Activated CD8-positive, alpha-beta T cell treated with anti-CD3 and anti-CD28 coated beads, Interleukin-2, amount 10 ng/mL, durations not matched to agents 7 days and 5 days (primary cell): Measurements from ENCODE around the gene ALK. TPM values are rescaled to one million over a fixed set of nuclear protein-coding genes. Genes with fewer than 3 reads are reported as not detected.
"Not testable (repeated sequence)": the region's sequence is repeated elsewhere in the genome, so short reads cannot be mapped to it uniquely, and the experiment has no call there.

Source experiments
- ATAC-seq: fragments of 150-1000 bp; cut with Tn5 transposase; one replicate; pipeline ENCODE4 v1.10.0; 2021; ENCODE audit warnings: moderate library complexity
- CTCF ChIA-PET: fragments of 350-600 bp; sonication (Branson Sonifier 250); formaldehyde crosslinking; loops from one replicate; lab custom pipeline; 2021; ENCODE audit warnings: antibody characterized with exemption; lab: Charles Lee
- POLR2A ChIA-PET: fragments of 350-600 bp; sonication (Branson Sonifier 250); formaldehyde crosslinking; loops from one replicate; lab custom pipeline; 2021; ENCODE audit warnings: antibody characterized with exemption; lab: Charles Lee
- DNase-seq: peaks from one replicate; pipeline ENCODE4 v3.0.0-alpha.2; 2020
- H3K27ac Mint-ChIP-seq: one replicate; pipeline ENCODE4 v1.8.0; 2021; ENCODE audit warnings: mild to moderate bottlenecking, mixed read lengths
- H3K27me3 Mint-ChIP-seq: one replicate; pipeline ENCODE4 v1.8.0; 2021; ENCODE audit warnings: low read depth, mixed read lengths
- H3K36me3 Mint-ChIP-seq: one replicate; pipeline ENCODE4 v1.8.0; 2021; ENCODE audit warnings: low read depth, mixed read lengths
- H3K4me1 Mint-ChIP-seq: one replicate; pipeline ENCODE4 v1.8.0; 2021; ENCODE audit warnings: low read depth, mixed read lengths
- H3K4me3 Mint-ChIP-seq: one replicate; pipeline ENCODE4 v1.8.0; 2021; ENCODE audit warnings: mild to moderate bottlenecking, mixed read lengths
- H3K9me3 Mint-ChIP-seq: one replicate; pipeline ENCODE4 v1.8.0; 2022; ENCODE audit warnings: mixed read lengths; ENCODE audit not compliant: insufficient read depth
- total RNA-seq, 2 experiments: library from RNA; stranded (reverse); gene quantifications; one replicate each; pipeline ENCODE4 v1.2.3, GENCODE V29; 2021

Gene ALK
- total RNA-seq, 2 experiments from 2014 or later: not detected

DNA sequence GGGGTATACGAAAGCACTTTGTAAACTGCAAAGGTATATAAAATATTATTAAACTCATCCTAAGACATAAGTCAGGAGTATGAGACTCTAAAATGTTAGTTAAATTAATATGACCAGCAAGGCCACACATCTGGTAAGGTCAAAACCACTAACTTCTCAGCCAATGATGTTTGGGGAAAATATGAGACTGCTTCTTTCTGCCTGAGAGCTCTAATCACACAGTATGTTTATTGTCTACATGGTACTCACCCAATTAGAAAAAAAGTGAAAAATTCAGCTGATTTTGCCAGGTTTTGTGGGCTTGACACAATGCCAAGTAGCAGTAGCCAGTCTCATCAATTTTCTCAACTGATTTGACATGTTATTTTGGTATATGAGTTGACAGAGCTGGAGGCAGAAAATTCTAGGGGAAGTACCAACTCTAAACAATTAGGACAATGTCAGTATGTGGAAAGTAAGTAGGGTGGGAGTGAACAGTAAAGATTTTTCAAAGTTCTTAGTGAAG, 87.3 kb downstream of the ALK start:
- ATAC-seq (no peak), DNase-seq (no peak)
- no peak overlapping the region for H3K4me3 Mint-ChIP-seq
- CTCF ChIA-PET: interaction anchor here (0.9 kb wide), 1 partner anchor 14 kb away, joined by 4 read pairs; no protein-coding TSS in a partner anchor
- peaks cover 4% of the 10 kb centered on the region for H3K27me3 Mint-ChIP-seq
- no peaks in the 10 kb centered on the region for H3K36me3 Mint-ChIP-seq
- H3K9me3 Mint-ChIP-seq: no peaks in the 10 kb centered on the region
- H3K27ac Mint-ChIP-seq: no peak overlapping the region
- POLR2A ChIA-PET: no interaction called here
- H3K4me1 Mint-ChIP-seq: no peaks in the 10 kb centered on the region

DNA sequence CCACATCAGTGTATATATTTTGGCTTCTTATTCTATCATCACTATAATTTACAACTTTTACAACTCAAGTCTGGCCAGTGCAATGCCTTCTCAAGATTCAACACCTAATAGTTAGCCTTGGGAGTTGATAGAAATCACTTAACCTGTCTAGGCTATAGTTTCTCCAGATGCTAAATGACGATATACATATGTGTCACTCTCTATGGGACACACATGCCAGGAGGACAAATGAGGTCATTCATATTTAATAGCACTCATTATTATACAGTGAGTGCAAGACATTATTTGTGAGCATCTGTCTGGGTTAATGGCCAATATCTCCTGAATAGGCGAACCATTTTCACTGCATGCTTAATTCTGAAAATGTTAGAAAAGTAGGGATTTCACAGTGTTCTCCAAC, 89.8 kb downstream of the ALK start:
- no peak for DNase-seq
- ChIA-PET POLR2A (no interaction called here), CTCF (no interaction called here)
- no peaks in the 10 kb centered on the region for H3K9me3 Mint-ChIP-seq
- H3K4me1 Mint-ChIP-seq: no peaks in the 10 kb centered on the region
- no peak for ATAC-seq
- no peaks in the 10 kb centered on the region for H3K36me3 Mint-ChIP-seq
- H3K27me3 Mint-ChIP-seq: peaks cover 4% of the 10 kb centered on the region
- no peak overlapping the region for H3K27ac Mint-ChIP-seq
- H3K4me3 Mint-ChIP-seq: no peak overlapping the region

DNA sequence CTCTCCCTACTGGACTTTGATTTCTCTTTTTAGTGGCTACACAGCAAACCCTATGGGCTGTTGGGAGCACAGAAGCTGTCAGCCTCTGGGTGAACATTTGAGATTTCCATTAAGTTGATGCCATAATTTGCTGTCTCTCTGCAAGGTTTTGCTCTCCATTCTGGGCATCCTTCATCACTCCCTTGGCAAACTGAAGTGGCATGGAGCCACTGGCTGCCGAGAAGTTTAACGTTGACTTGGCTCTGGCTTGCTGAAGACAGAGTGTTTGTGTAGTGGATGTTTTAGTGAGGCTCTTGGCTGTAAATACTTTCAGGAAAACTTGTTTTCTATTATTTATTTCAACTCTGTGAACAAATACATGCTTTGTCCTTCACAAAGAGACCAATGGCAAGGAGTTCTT, 91.5 kb downstream of the ALK start:
- CTCF ChIA-PET: no interaction called here
- ATAC-seq (no peak), DNase-seq (no peak)
- no peaks in the 10 kb centered on the region for H3K4me1 Mint-ChIP-seq
- POLR2A ChIA-PET: no interaction called here
- H3K36me3 Mint-ChIP-seq: no peaks in the 10 kb centered on the region
- H3K9me3 Mint-ChIP-seq: no peaks in the 10 kb centered on the region
- peaks cover 2% of the 10 kb centered on the region for H3K27me3 Mint-ChIP-seq
- H3K27ac Mint-ChIP-seq: no peak overlapping the region
- H3K4me3 Mint-ChIP-seq: no peak overlapping the region

DNA sequence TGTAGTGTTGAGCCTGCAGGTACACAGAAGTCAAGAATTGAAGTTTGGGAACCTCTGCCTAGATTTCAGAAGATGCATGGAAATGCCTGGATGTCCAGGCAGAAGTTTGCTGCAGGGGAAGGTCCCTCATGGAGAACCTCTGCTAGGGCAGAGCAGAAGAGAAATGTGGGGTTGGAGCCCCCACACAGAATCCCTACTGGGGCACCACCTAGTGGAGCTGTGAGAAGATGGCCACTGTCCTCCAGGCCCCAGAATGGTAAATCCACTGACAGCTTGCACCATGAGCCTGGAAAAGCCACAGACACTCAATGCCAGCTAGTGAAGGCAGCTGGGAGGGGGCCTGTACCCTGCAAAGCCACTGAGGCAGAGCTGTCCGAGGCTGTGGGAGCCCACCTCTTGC, 97.2 kb downstream of the ALK start:
- CTCF ChIA-PET, H3K36me3 Mint-ChIP-seq, H3K9me3 Mint-ChIP-seq, H3K4me3 Mint-ChIP-seq, H3K27me3 Mint-ChIP-seq, H3K4me1 Mint-ChIP-seq, H3K27ac Mint-ChIP-seq, ATAC-seq, POLR2A ChIA-PET, DNase-seq: not testable (repeated sequence)

DNA sequence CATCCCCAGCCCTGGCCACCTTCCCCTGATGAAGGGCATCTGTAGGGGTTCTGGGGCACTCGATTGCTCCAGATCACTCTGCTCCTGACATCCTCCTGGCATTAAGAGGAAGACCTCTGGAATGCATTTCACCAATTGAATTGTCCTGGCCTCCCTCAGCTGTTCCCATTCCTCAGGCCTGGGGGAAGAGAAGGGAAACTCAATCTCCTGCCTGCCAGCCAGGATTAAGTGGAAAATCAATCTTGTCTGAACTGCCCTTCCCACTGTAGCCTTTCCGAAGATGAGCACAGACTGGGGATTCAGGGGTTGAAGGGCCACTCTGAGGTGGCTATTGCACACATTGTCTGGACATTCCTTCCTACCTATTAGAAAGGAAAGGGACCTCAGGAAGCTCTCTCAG, 99.8 kb downstream of the ALK start:
- no peak for ATAC-seq

DNA sequence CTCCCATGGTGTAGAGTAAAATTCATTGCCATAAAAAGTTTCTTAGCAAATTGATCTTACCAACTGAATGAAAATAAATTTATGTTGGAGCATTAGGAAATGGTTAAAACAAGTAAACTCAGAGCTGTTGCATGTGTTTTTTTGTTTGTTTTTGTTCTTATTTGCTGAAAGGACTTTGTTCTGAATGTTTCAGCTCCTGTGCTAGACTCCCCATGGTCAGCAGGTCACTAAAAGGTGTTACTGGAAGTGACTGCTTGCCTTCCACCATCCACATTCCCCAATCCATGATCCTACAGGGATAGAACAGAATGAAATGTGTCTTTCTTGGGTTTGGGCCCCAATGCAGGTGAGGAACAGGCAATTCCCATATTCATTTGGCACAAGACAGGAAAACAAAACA, 101.8 kb downstream of the ALK start:
- Mint-ChIP-seq H3K4me3 (no peak overlapping the region), H3K27me3 (peaks cover 2% of the 10 kb centered on the region), H3K27ac (no peak overlapping the region), H3K9me3 (no peaks in the 10 kb centered on the region), H3K4me1 (no peaks in the 10 kb centered on the region), H3K36me3 (no peaks in the 10 kb centered on the region)
- ATAC-seq (no peak), DNase-seq (no peak)
- ChIA-PET POLR2A (no interaction called here), CTCF (interaction anchor here (1.5 kb wide), 1 partner anchor 15 kb away, joined by 4 read pairs; no protein-coding TSS in a partner anchor)

More for the DNA sequence above, 99.8 kb downstream of the ALK start:
- Mint-ChIP-seq H3K27ac (no peak overlapping the region), H3K4me3 (no peak overlapping the region), H3K4me1 (no peaks in the 10 kb centered on the region), H3K9me3 (no peaks in the 10 kb centered on the region), H3K36me3 (no peaks in the 10 kb centered on the region), H3K27me3 (peaks cover 2% of the 10 kb centered on the region)
- no peak for DNase-seq
- POLR2A ChIA-PET: no interaction called here
- CTCF ChIA-PET: no interaction called here

DNA sequence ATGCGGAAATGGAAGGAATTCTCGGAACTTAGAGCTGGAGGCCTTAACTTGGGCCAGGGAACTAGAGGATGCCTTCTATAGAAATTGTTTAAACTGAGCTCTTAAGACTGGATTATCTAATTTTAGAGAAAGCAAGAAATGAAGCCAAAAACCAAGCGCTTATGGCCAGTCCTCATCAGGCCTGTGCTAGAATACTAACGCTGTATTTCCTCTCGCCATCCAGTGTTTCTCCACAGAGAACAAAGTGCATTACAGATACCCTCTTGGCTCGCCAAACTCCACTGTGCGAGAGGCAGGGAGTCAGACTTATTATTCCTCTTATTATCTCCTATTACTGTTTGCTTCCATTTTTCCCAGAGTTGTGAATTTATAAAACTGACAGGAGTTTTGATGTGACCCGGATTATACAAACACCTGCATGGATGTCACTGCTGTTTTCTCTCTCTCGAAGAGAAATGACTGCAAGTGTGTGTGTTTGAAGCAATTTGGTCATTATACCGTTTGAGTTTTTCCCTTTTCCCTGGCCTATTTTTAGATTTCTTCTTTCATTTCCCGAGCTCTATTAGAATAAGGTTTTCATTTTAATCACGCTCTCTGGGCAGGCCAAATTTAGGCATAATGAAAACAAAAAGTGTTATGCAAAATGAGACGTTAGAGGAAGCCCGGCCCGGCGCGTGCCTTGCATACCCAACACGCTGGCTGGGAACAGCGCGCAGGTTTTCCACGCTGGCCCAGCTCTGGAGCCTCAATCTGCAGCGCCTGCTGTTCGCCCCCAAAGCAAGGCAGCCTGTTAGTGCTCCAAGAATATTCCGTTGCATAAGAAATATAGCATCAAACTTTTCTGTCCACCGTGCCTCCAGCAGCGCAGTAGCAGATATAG, 103.3 kb downstream of the ALK start:
- Mint-ChIP-seq H3K9me3 (no peaks in the 10 kb centered on the region), H3K36me3 (no peaks in the 10 kb centered on the region), H3K4me3 (no peak overlapping the region), H3K27me3 (no peaks in the 10 kb centered on the region), H3K4me1 (no peaks in the 10 kb centered on the region), H3K27ac (no peak overlapping the region)
- ChIA-PET POLR2A (no interaction called here), CTCF (no interaction called here)
- ATAC-seq (no peak), DNase-seq (no peak)

DNA sequence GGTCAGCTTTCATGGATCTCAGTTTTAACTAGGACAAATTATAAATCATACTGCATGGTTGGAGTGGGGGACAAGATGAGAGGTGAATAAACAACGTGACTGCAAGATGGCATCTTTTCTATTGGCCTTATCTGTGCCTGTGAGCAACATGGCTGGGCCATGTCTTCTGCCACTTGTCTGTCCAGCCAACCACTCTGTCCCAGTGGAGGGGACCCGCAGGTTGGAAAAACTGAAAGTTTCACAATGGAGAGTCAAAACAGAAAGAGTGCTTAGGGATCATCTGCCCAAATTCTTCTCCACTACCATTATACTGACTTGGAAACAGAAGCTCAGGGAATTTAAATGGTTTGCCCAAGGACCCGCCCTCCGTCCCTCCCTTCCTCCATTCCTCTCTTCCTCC, 104.1 kb downstream of the ALK start:
- POLR2A ChIA-PET: no interaction called here
- no peak overlapping the region for H3K4me3 Mint-ChIP-seq
- H3K36me3 Mint-ChIP-seq: no peaks in the 10 kb centered on the region
- CTCF ChIA-PET: no interaction called here
- H3K27ac Mint-ChIP-seq: no peak overlapping the region
- H3K9me3 Mint-ChIP-seq: no peaks in the 10 kb centered on the region
- H3K4me1 Mint-ChIP-seq: no peaks in the 10 kb centered on the region
- no peaks in the 10 kb centered on the region for H3K27me3 Mint-ChIP-seq
- ATAC-seq (no peak), DNase-seq (no peak)

DNA sequence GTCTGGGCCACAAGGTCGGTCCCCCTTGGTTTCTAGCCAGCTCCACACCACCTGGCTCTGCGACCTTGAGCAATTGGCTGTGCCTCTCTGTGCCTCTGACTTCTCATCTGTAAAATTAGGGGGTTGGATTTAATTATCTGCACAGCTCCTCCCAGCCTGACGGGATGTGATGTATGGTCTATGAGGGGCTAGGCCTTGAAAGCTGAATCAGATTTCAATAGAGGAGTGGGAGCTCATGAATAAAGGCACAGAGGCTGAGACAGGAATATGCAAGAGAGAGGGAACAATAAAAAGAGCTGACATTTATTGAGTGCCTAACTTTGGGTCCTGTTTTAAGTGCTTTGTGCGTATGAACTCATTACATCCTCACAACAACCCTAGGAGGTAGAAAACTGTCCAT, 104.7 kb downstream of the ALK start:
- H3K4me3 Mint-ChIP-seq: no peak overlapping the region
- no peak for ATAC-seq
- H3K4me1 Mint-ChIP-seq: no peaks in the 10 kb centered on the region
- POLR2A ChIA-PET: no interaction called here
- H3K27me3 Mint-ChIP-seq: no peaks in the 10 kb centered on the region
- CTCF ChIA-PET: no interaction called here
- no peak overlapping the region for H3K27ac Mint-ChIP-seq
- DNase-seq: no peak
- H3K9me3 Mint-ChIP-seq: no peaks in the 10 kb centered on the region
- H3K36me3 Mint-ChIP-seq: no peaks in the 10 kb centered on the region

DNA sequence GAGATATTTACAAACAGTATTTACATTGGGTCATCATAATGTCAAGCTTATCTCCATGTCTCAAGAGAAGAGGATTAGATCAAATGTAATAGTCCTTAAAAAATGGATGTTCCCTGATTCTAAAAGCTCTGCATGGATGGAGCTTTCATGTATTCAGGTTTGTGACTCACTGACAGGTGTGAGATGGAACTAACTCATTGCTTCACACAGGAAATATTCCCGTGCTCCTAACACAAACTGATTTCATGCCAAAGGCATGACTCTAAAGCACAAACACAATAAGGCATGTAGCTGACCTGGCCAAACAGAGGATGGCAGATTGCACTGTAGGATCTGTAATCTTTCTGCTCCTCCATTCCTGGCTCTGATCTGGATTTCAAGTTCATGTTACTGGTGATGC, 110.0 kb downstream of the ALK start:
- CTCF ChIA-PET: no interaction called here

DNA sequence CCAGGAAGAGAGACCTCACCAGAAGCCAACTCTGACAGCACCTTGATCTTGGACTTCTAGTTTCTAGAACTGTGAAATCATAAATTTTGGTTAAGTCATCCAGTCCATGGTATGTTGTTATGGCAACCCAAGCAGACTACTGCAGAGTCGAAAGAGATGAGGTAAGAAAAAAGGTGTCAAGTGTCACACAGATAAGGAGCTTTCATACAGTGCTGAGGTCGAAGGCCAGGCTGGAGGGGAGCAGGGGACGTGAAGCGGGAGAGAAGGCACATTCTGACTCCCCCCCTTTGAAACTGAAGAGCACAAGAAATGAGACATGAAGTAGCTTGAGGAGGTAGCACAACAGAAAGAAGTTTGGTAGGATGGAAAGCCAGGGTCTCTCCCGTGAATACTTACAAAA, 110.4 kb downstream of the ALK start:
- Mint-ChIP-seq H3K36me3 (no peaks in the 10 kb centered on the region), H3K4me1 (no peaks in the 10 kb centered on the region), H3K27ac (no peak overlapping the region), H3K9me3 (no peaks in the 10 kb centered on the region), H3K4me3 (no peak overlapping the region), H3K27me3 (peaks cover 3% of the 10 kb centered on the region)
- ChIA-PET CTCF (no interaction called here), POLR2A (no interaction called here)
- ATAC-seq: no peak
- no peak for DNase-seq

More for the DNA sequence above, 110.0 kb downstream of the ALK start:
- H3K36me3 Mint-ChIP-seq: no peaks in the 10 kb centered on the region
- peaks cover 3% of the 10 kb centered on the region for H3K27me3 Mint-ChIP-seq
- POLR2A ChIA-PET: no interaction called here
- no peaks in the 10 kb centered on the region for H3K9me3 Mint-ChIP-seq
- no peak overlapping the region for H3K4me3 Mint-ChIP-seq
- no peaks in the 10 kb centered on the region for H3K4me1 Mint-ChIP-seq
- no peak for DNase-seq
- no peak overlapping the region for H3K27ac Mint-ChIP-seq
- ATAC-seq: no peak

DNA sequence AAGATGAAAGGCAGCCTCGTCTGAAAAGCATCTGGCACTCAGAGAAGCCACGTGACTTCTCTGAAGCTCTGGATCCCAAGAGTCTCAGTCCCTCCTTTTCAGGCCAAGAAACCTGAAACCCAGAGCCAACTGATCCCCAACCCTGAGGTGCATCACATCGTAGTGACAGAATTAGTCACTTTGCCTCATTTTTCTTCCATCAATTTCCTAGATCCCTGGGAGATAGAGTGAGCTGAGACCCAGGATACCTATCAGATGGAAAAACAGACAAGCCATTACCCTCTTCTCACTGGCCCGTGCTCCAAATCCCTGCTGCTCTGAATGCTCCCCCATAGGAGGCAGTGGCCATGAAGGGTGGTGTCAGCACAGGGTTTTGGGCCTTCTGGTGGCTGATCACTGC, 113.1 kb downstream of the ALK start:
- ChIA-PET POLR2A (no interaction called here), CTCF (no interaction called here)
- DNase-seq (no peak), ATAC-seq (no peak)
- Mint-ChIP-seq H3K27me3 (peaks cover 3% of the 10 kb centered on the region), H3K4me3 (no peak overlapping the region), H3K36me3 (no peaks in the 10 kb centered on the region), H3K4me1 (no peaks in the 10 kb centered on the region), H3K9me3 (no peaks in the 10 kb centered on the region), H3K27ac (no peak overlapping the region)
